Naive thymus-derived CD4-positive, alpha-beta T cell (primary cell): ENCODE results near the gene WDSUB1. TPM values are rescaled to one million over a fixed set of nuclear protein-coding genes. Genes with fewer than 3 reads are reported as not detected.

Experiments
- ATAC-seq: fragments of 150-1000 bp; cut with Tn5 transposase; 2 replicates; pipeline ENCODE4 v1.10.0; 2021; ENCODE audit warnings: mild to moderate bottlenecking, moderate library complexity
- CTCF ChIA-PET: fragments of 350-600 bp; sonication (Branson Sonifier 250); formaldehyde crosslinking; loops from one replicate; lab custom pipeline; 2021; ENCODE audit warnings: antibody characterized with exemption; lab: Charles Lee
- POLR2A ChIA-PET: fragments of 350-600 bp; sonication (Branson Sonifier 250); formaldehyde crosslinking; loops from one replicate; lab custom pipeline; 2021; ENCODE audit warnings: antibody characterized with exemption, inconsistent platforms; lab: Charles Lee
- DNase-seq, 9 donors: peaks; one replicate each; pipeline versions ENCODE4 v3.0.0 to v3.0.0-alpha.2; 2020 to 2022; ENCODE audit warnings: mixed read lengths in 1 of 9
- H3K27ac ChIP-seq: one replicate; pipeline ENCODE4 v1.7.0; 2013; ENCODE audit warnings: mild to moderate bottlenecking, low read depth, low read length, moderate library complexity
- H3K27me3 ChIP-seq, 2 donors: one replicate each; pipeline ENCODE4 v1.7.0; 2013; ENCODE audit warnings: low read length in 2 of 2, mild to moderate bottlenecking in 2 of 2, moderate library complexity in 2 of 2; ENCODE audit not compliant: control insufficient read depth in 2 of 2, insufficient read depth in 2 of 2
- H3K36me3 ChIP-seq, 3 experiments: 1 replicate in 2 of 3; 2 replicates in 1 of 3; pipeline ENCODE4 v1.7.0; 2013; ENCODE audit warnings: low read length in 3 of 3, mild to moderate bottlenecking in 3 of 3, moderate library complexity in 1 of 3; ENCODE audit not compliant: insufficient read depth in 3 of 3, control insufficient read depth in 2 of 3
- H3K4me1 ChIP-seq, 2 donors: one replicate each; pipeline ENCODE4 v1.7.0; 2013; ENCODE audit warnings: low read length in 2 of 2, mild to moderate bottlenecking in 2 of 2, moderate library complexity in 1 of 2; ENCODE audit not compliant: control insufficient read depth in 2 of 2, insufficient read depth in 2 of 2
- H3K4me3 ChIP-seq: 2 replicates; pipeline ENCODE4 v1.7.0; 2013; ENCODE audit warnings: mild to moderate bottlenecking, low read length
- H3K9me3 ChIP-seq, 3 experiments: 1 replicate in 2 of 3; 2 replicates in 1 of 3; pipeline ENCODE4 v1.7.0; 2013; ENCODE audit warnings: low read length in 3 of 3; ENCODE audit not compliant: control insufficient read depth in 2 of 3
- H3K27ac Mint-ChIP-seq, 9 donors: one replicate each; pipeline ENCODE4 v1.8.0; 2020 to 2022; ENCODE audit warnings: mixed read lengths in 9 of 9, mild to moderate bottlenecking in 8 of 9, moderate library complexity in 5 of 9, inconsistent platforms in 2 of 9
- H3K27me3 Mint-ChIP-seq, 5 donors: one replicate each; pipeline ENCODE4 v1.8.0; 2021 to 2022; ENCODE audit warnings: mixed read lengths in 5 of 5, mild to moderate bottlenecking in 1 of 5
- H3K36me3 Mint-ChIP-seq, 5 donors: one replicate each; pipeline ENCODE4 v1.8.0; 2020 to 2022; ENCODE audit warnings: mixed read lengths in 5 of 5, mild to moderate bottlenecking in 3 of 5, inconsistent platforms in 1 of 5
- H3K4me1 Mint-ChIP-seq, 7 donors: one replicate each; pipeline ENCODE4 v1.8.0; 2020 to 2022; ENCODE audit warnings: mixed read lengths in 7 of 7, mild to moderate bottlenecking in 3 of 7, inconsistent platforms in 1 of 7
- H3K4me3 Mint-ChIP-seq, 10 donors: one replicate each; pipeline ENCODE4 v1.8.0; 2020 to 2022; ENCODE audit warnings: mild to moderate bottlenecking in 10 of 10, mixed read lengths in 10 of 10, moderate library complexity in 6 of 10, inconsistent platforms in 2 of 10
- H3K9me3 Mint-ChIP-seq, 11 donors: one replicate each; pipeline ENCODE4 v1.8.0; 2020 to 2022; ENCODE audit warnings: mixed read lengths in 11 of 11, mild to moderate bottlenecking in 4 of 11, inconsistent platforms in 1 of 11, moderate library complexity in 1 of 11
- intact Hi-C, 2 donors: fragments of 100-400 bp; cut with micrococcal nuclease; formaldehyde crosslinking; loops; one replicate each; pipeline ENCODE4 v1.15.1; 2023
- polyA plus RNA-seq, 2 donors: library from polyadenylated mRNA; unstranded; fragments of 300-500 nt; fragmentation: Illumina TruSeq; gene quantifications; one replicate each; pipeline ENCODE4 v1.2.3, GENCODE V29; 2021
- total RNA-seq, 6 experiments: library from RNA in 5 of 6; stranded (reverse) in 5 of 6; gene quantifications; 1 replicate in 5 of 6; 2 replicates in 1 of 6; pipeline ENCODE4 v1.2.3 and lab custom pipeline; 2021 to 2026

Gene WDSUB1
- total and polyA plus RNA-seq, 7 experiments from 2014 or later: 5.8 to 10.6 (median 7.5) TPM

- peak overlapping the region in 5 of 9 donors; percentile 19 to 62 (median 28) for H3K27ac Mint-ChIP-seq
- peaks cover 8 to 25% (median 21%) of the 10 kb centered on the region in 7 donors for H3K4me1 Mint-ChIP-seq
- H3K4me3 ChIP-seq: no peak overlapping the region
- no peaks in the 10 kb centered on the region for H3K9me3 ChIP-seq
- no peaks in the 10 kb centered on the region for H3K27me3 ChIP-seq
- no peaks in the 10 kb centered on the region for H3K36me3 ChIP-seq
- H3K36me3 Mint-ChIP-seq: no peaks in the 10 kb centered on the region
- no peak overlapping the region for H3K27ac ChIP-seq
- no peaks in the 10 kb centered on the region for H3K9me3 Mint-ChIP-seq
- ATAC-seq (no peak), DNase-seq (no peak)
- ChIA-PET POLR2A (no interaction called here), CTCF (interaction anchor here (0.8 kb wide), 1 partner anchor 124 kb away, joined by 3 read pairs; no protein-coding TSS in a partner anchor)
- no peaks in the 10 kb centered on the region for H3K27me3 Mint-ChIP-seq
- intact Hi-C loops: no loop called here
- H3K4me3 Mint-ChIP-seq: no peak overlapping the region
- peaks cover 0 to 9% of the 10 kb centered on the region in 2 donors for H3K4me1 ChIP-seq
These were observed 86.6 kb downstream of the WDSUB1 start for GRCh38 chr2:159199761-159200465.

GRCh38 chr2:159199236-159199635 lies 87.3 kb downstream of the WDSUB1 start:
- Mint-ChIP-seq H3K9me3 (no peaks in the 10 kb centered on the region), H3K4me1 (peaks cover 8 to 25% (median 21%) of the 10 kb centered on the region in 7 donors), H3K4me3 (no peak overlapping the region), H3K27ac (no peak overlapping the region), H3K36me3 (no peaks in the 10 kb centered on the region), H3K27me3 (no peaks in the 10 kb centered on the region)
- no peak overlapping the region for H3K27ac ChIP-seq
- H3K27me3 ChIP-seq: no peaks in the 10 kb centered on the region
- ChIA-PET CTCF (interaction anchor here (0.8 kb wide), 1 partner anchor 124 kb away, joined by 3 read pairs; no protein-coding TSS in a partner anchor), POLR2A (no interaction called here)
- ATAC-seq (no peak), DNase-seq (no peak)
- no peaks in the 10 kb centered on the region for H3K36me3 ChIP-seq
- peaks cover 0 to 9% of the 10 kb centered on the region in 2 donors for H3K4me1 ChIP-seq
- no peaks in the 10 kb centered on the region for H3K9me3 ChIP-seq
- intact Hi-C loops: no loop called here
- H3K4me3 ChIP-seq: no peak overlapping the region

GRCh38 chr2:159196393-159196925 lies 90.0 kb downstream of the WDSUB1 start:
- H3K9me3 ChIP-seq: no peaks in the 10 kb centered on the region
- DNase-seq (no peak), ATAC-seq (no peak)
- no peak overlapping the region for H3K4me3 ChIP-seq
- no peaks in the 10 kb centered on the region for H3K36me3 Mint-ChIP-seq
- H3K4me3 Mint-ChIP-seq: no peak overlapping the region
- H3K27me3 Mint-ChIP-seq: no peaks in the 10 kb centered on the region
- no peaks in the 10 kb centered on the region for H3K9me3 Mint-ChIP-seq
- no peaks in the 10 kb centered on the region for H3K27me3 ChIP-seq
- H3K27ac ChIP-seq: no peak overlapping the region
- CTCF ChIA-PET: interaction anchor here (0.5 kb wide), 1 partner anchor 1014 kb away, joined by 3 read pairs; no protein-coding TSS in a partner anchor
- no peaks in the 10 kb centered on the region for H3K36me3 ChIP-seq
- no peak overlapping the region for H3K27ac Mint-ChIP-seq
- H3K4me1 Mint-ChIP-seq: peaks cover 3 to 10% (median 7%) of the 10 kb centered on the region in 7 donors
- POLR2A ChIA-PET: no interaction called here
- H3K4me1 ChIP-seq: peaks cover 0 to 4% of the 10 kb centered on the region in 2 donors
- intact Hi-C loops: no loop called here

GRCh38 chr2:159195697-159196096 lies 90.8 kb downstream of the WDSUB1 start:
- no peaks in the 10 kb centered on the region for H3K27me3 Mint-ChIP-seq
- CTCF ChIA-PET: interaction anchor here (0.6 to 1.1 kb wide), 2 partner anchors 249 to 442 kb away, joined by 3 read pairs; no protein-coding TSS in a partner anchor

GRCh38 chr2:159194241-159194640 lies 92.3 kb downstream of the WDSUB1 start:
- ATAC-seq: no peak
- POLR2A ChIA-PET: no interaction called here

More at GRCh38 chr2:159195697-159196096, 90.8 kb downstream of the WDSUB1 start:
- intact Hi-C loops: no loop called here
- Histone ChIP-seq H3K4me1 (no peaks in the 10 kb centered on the region), H3K9me3 (no peaks in the 10 kb centered on the region), H3K27me3 (no peaks in the 10 kb centered on the region), H3K27ac (no peak overlapping the region), H3K4me3 (no peak overlapping the region), H3K36me3 (no peaks in the 10 kb centered on the region)
- no peak overlapping the region for H3K4me3 Mint-ChIP-seq
- H3K27ac Mint-ChIP-seq: no peak overlapping the region
- DNase-seq: no peak
- ATAC-seq: no peak
- no peaks in the 10 kb centered on the region for H3K36me3 Mint-ChIP-seq
- peaks cover 0 to 2% (median 0%) of the 10 kb centered on the region in 7 donors for H3K4me1 Mint-ChIP-seq
- H3K9me3 Mint-ChIP-seq: no peaks in the 10 kb centered on the region
- POLR2A ChIA-PET: no interaction called here

GRCh38 chr2:159193791-159194190 lies 92.7 kb downstream of the WDSUB1 start:
- no peaks in the 10 kb centered on the region for H3K27me3 ChIP-seq
- ChIA-PET POLR2A (interaction anchor here (0.6 kb wide), 1 partner anchor 10 kb away, joined by 6 read pairs; no protein-coding TSS in a partner anchor), CTCF (no interaction called here)
- H3K27me3 Mint-ChIP-seq: no peaks in the 10 kb centered on the region
- no peaks in the 10 kb centered on the region for H3K4me1 Mint-ChIP-seq
- no peaks in the 10 kb centered on the region for H3K9me3 Mint-ChIP-seq
- no peak overlapping the region for H3K4me3 ChIP-seq
- ATAC-seq (no peak), DNase-seq (no peak)
- H3K27ac ChIP-seq: no peak overlapping the region
- no peak overlapping the region for H3K27ac Mint-ChIP-seq
- H3K9me3 ChIP-seq: no peaks in the 10 kb centered on the region
- no peaks in the 10 kb centered on the region for H3K36me3 ChIP-seq
- no peaks in the 10 kb centered on the region for H3K36me3 Mint-ChIP-seq
- no peaks in the 10 kb centered on the region for H3K4me1 ChIP-seq
- H3K4me3 Mint-ChIP-seq: no peak overlapping the region
- intact Hi-C loops: no loop called here

More at GRCh38 chr2:159194241-159194640, 92.3 kb downstream of the WDSUB1 start:
- Mint-ChIP-seq H3K4me3 (no peak overlapping the region), H3K27ac (no peak overlapping the region), H3K27me3 (no peaks in the 10 kb centered on the region), H3K9me3 (no peaks in the 10 kb centered on the region), H3K36me3 (no peaks in the 10 kb centered on the region), H3K4me1 (no peaks in the 10 kb centered on the region)
- Histone ChIP-seq H3K36me3 (no peaks in the 10 kb centered on the region), H3K9me3 (no peaks in the 10 kb centered on the region), H3K27me3 (no peaks in the 10 kb centered on the region), H3K4me1 (no peaks in the 10 kb centered on the region), H3K27ac (no peak overlapping the region), H3K4me3 (no peak overlapping the region)
- DNase-seq: no peak
- intact Hi-C loops: no loop called here
- CTCF ChIA-PET: no interaction called here
